ENCODE results near the gene ZNF214.

- TF ChIP-seq CTCF (IDR thresholded peaks at IDR 0.05) (no peak), POLR2A (IDR thresholded peaks at IDR 0.05) (no peak)
Measured at GRCh38 chr11:6986487-6986886, 33.7 kb downstream of the ZNF214 start.
